Suprapubic skin (tissue), 4 donors: ENCODE data around the gene HSP90AB1.

Source experiments
- CTCF ChIP-seq, 2 donors: fragments of 200-600 bp in 1 of 2; fragments of 450-650 bp in 1 of 2; sonication (generic) in 1 of 2; IDR thresholded peaks; one replicate each; pipeline ENCODE4 v1.5.1; 2016 to 2019; ENCODE audit warnings: antibody characterized with exemption in 2 of 2, mild to moderate bottlenecking in 1 of 2, moderate library complexity in 1 of 2
- EP300 ChIP-seq: sonication (generic); formaldehyde crosslinking; IDR thresholded peaks from one replicate; pipeline ENCODE4 v1.6.1; 2017; ENCODE audit warnings: antibody characterized with exemption
- POLR2AphosphoS5 ChIP-seq, 3 donors: sonication (generic); formaldehyde crosslinking; IDR thresholded peaks; one replicate each; pipeline ENCODE4 v1.6.1; 2017; ENCODE audit warnings: antibody characterized with exemption in 3 of 3

DNA sequence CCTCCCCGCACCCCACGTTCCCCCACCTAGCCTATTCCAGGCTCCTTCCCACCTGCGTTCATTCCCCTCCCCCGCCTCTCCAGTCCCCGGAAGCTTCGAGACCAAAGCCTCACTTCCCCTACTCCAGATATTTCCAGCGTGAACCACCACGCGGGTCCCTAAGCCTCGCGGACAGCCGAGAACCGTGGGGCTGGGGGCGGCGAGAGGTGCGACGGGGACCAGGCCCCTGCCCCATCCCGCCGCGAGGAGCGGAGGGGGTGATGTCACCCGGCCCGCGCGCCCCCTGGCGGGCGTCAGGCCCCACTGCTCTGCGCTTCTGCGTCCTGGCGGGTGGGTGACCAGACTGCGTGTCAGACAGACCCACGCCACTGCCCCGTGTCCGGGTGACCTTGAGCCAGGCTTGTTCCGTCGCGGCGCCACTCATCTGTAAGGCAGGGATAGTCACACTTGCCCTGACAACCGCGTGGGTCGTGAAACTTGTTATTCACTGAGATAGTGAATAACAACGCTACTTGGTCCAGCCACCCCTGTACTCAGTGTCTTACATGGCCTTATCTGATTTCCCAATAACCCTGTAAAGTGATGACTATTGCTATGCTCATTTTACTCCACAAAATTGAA lies 9.0 kb upstream of the HSP90AB1 start:
- TF ChIP-seq EP300 = peak; percentile 12
- TF ChIP-seq POLR2AphosphoS5 (IDR thresholded peaks at IDR 0.05) = peak; percentile 17 to 84 (median 24)
- peak; percentile 97 for TF ChIP-seq CTCF (IDR thresholded peaks at IDR 0.05)
